HepG2 (cell line): ENCODE measurements around the gene CENPM.

Source experiments
- CTCF ChIP-seq: sonication (generic); formaldehyde crosslinking; IDR thresholded peaks from 2 replicates; pipeline ENCODE4 v1.5.0; 2020; ENCODE audit warnings: mild to moderate bottlenecking, missing genetic modification reagents, moderate library complexity
- DMTF1 ChIP-seq: sonication (generic); formaldehyde crosslinking; IDR thresholded peaks from 2 replicates; pipeline ENCODE4 v1.4.0; 2020; ENCODE audit warnings: mild to moderate bottlenecking, missing genetic modification reagents
- EP300 ChIP-seq, 3 experiments: sonication (generic) in 1 of 3; formaldehyde crosslinking in 1 of 3; IDR thresholded peaks; 2 replicates each; pipeline versions ENCODE4 v1.5.1 to v1.6.1; 2011 to 2020; ENCODE audit warnings: low read depth in 2 of 3, low read length in 2 of 3, borderline replicate concordance in 1 of 3, improper control_type of control experiment in 1 of 3, mild to moderate bottlenecking in 1 of 3, missing genetic modification reagents in 1 of 3, moderate library complexity in 1 of 3
- FOSL1 ChIP-seq: sonication (generic); formaldehyde crosslinking; IDR thresholded peaks from 2 replicates; pipeline ENCODE4 v1.9.0; 2021; ENCODE audit warnings: missing genetic modification reagents, borderline replicate concordance
- KAT8 ChIP-seq: IDR thresholded peaks from 2 replicates; pipeline ENCODE4 v1.6.1; 2016; ENCODE audit warnings: missing genetic modification reagents, missing compliant biosample characterization
- MAFK ChIP-seq, 2 experiments: IDR thresholded peaks in 1 of 2; conservative IDR thresholded peaks in 1 of 2; 2 replicates each; pipeline ENCODE4 v1.6.1; 2011; ENCODE audit warnings: improper control_type of control experiment in 2 of 2, low read length in 2 of 2
- RBM39 ChIP-seq: fragments of 200-400 bp; formaldehyde crosslinking; IDR thresholded peaks from one replicate; pipeline ENCODE4 v1.6.1; 2018; ENCODE audit warnings: antibody characterized with exemption, mild to moderate bottlenecking, low read depth, low read length; ENCODE audit not compliant: poor library complexity, severe bottlenecking
- RELA ChIP-seq: sonication (generic); formaldehyde crosslinking; IDR thresholded peaks from 2 replicates; pipeline ENCODE4 v1.4.0; 2020; ENCODE audit warnings: missing genetic modification reagents
- SAFB2 ChIP-seq: sonication (generic); formaldehyde crosslinking; IDR thresholded peaks from 2 replicates; pipeline ENCODE4 v1.5.1; 2020; ENCODE audit warnings: missing genetic modification reagents, low read depth, mild to moderate bottlenecking, borderline replicate concordance
- ZNF101 ChIP-seq: sonication (generic); formaldehyde crosslinking; IDR thresholded peaks from 2 replicates; pipeline ENCODE4 v1.4.0; 2020; ENCODE audit warnings: mild to moderate bottlenecking, low read depth, missing genetic modification reagents, borderline replicate concordance

- TF ChIP-seq FOSL1 (CRISPR knock-in tag) (no peak), ZNF101 (CRISPR knock-in tag) (no peak), RELA (no peak), EP300 (IDR thresholded peaks at IDR 0.05; ENCODE audit: low read depth in 2 of 2, low read length in 2 of 2) (no peak), EP300 (CRISPR knock-in tag; IDR thresholded peaks at IDR 0.05; ENCODE audit: borderline replicate concordance) (no peak), CTCF (no peak), MAFK (conservative IDR thresholded peaks at IDR 0.05 in 1 of 2, IDR thresholded peaks at IDR 0.05 in 1 of 2; ENCODE audit: low read length in 2 of 2) (no peak), RBM39 (no peak), KAT8 (CRISPR knock-in tag) (no peak), DMTF1 (CRISPR knock-in tag) (no peak), SAFB2 (CRISPR knock-in tag) (no peak)
Observed at GRCh38 chr22:41902016-41902415, 44.9 kb downstream of the CENPM start.
